ENCODE results near the gene MTAP. TPM values are rescaled to one million over a fixed set of nuclear protein-coding genes. Genes with fewer than 3 reads are reported as not detected.

MTAP gene
- total and polyA plus RNA-seq, 9 of the 15 experiments (the other 6 are each of a cell fraction or from before 2014, with no cell fraction given) = 0.07 TPM; not detected in 8

- in situ Hi-C loops (cut with MboI) = no loop called here
- H3K27ac ChIP-seq (ENCODE audit: extremely low read depth, low read depth, low read length) = no peak overlapping the region
Observed at GRCh38 chr9:21811914-21812313, 9.5 kb downstream of the MTAP start.

More at GRCh38 chr9:21811914-21812313, 9.5 kb downstream of the MTAP start:
- intact Hi-C loops (cut with micrococcal nuclease) = no loop called here
- Histone ChIP-seq H3K4me2 (ENCODE audit: insufficient read depth, low read length) (no peak overlapping the region), H3K36me3 (ENCODE audit: control insufficient read depth, insufficient read depth, low read length) (no peaks in the 10 kb centered on the region), H3K79me2 (ENCODE audit: control insufficient read depth, insufficient read depth, low read length) (no peaks in the 10 kb centered on the region), H3K9me1 (ENCODE audit: control insufficient read depth, insufficient read depth, low read length) (no peaks in the 10 kb centered on the region), H3K4me1 (replicated peaks in 1 of 2; ENCODE audit: control insufficient read depth in 2 of 2, insufficient read depth in 2 of 2, low read length in 2 of 2) (no peaks in the 10 kb centered on the region), H3K27me3 (ENCODE audit: control insufficient read depth in 2 of 2, insufficient read depth in 2 of 2, low read length in 2 of 2) (no peaks in the 10 kb centered on the region), H2AFZ (ENCODE audit: low read depth, low read length) (no peak overlapping the region), H4K20me1 (replicated peaks; ENCODE audit: control insufficient read depth, insufficient read depth, low read length) (no peaks in the 10 kb centered on the region), H3K4me3 (no peak overlapping the region), H3K9ac (ENCODE audit: insufficient read depth in 1 of 2, low read depth in 2 of 2, low read length in 2 of 2) (no peak overlapping the region), H3K9me3 (replicated peaks; ENCODE audit: control insufficient read depth, insufficient read depth, low read depth, low read length) (no peaks in the 10 kb centered on the region)
- DNase-seq (ENCODE audit: extremely low read depth in 1 of 4, low spot score in 3 of 4) (no peak), ATAC-seq (no peak), FAIRE-seq (no peak)
- TF ChIP-seq KDM1A (IDR thresholded peaks at IDR 0.05) (no peak), KAT7 (CRISPR knock-in tag; IDR thresholded peaks at IDR 0.05; ENCODE audit: borderline replicate concordance) (no peak), AFF4 (CRISPR knock-in tag; IDR thresholded peaks at IDR 0.05) (no peak), TSC22D4 (tag; IDR thresholded peaks at IDR 0.05) (no peak), ZNF57 (CRISPR knock-in tag; IDR thresholded peaks at IDR 0.05) (no peak), ID3 (CRISPR knock-in tag; IDR thresholded peaks at IDR 0.05) (no peak), ID3 (tag; IDR thresholded peaks at IDR 0.05) (no peak), ZNF24 (IDR thresholded peaks at IDR 0.05) (no peak), CREB1 (IDR thresholded peaks at IDR 0.05) (no peak), CREB1 (CRISPR knock-in tag; IDR thresholded peaks at IDR 0.05) (no peak)
- TF ChIP-seq, protein P1, sequence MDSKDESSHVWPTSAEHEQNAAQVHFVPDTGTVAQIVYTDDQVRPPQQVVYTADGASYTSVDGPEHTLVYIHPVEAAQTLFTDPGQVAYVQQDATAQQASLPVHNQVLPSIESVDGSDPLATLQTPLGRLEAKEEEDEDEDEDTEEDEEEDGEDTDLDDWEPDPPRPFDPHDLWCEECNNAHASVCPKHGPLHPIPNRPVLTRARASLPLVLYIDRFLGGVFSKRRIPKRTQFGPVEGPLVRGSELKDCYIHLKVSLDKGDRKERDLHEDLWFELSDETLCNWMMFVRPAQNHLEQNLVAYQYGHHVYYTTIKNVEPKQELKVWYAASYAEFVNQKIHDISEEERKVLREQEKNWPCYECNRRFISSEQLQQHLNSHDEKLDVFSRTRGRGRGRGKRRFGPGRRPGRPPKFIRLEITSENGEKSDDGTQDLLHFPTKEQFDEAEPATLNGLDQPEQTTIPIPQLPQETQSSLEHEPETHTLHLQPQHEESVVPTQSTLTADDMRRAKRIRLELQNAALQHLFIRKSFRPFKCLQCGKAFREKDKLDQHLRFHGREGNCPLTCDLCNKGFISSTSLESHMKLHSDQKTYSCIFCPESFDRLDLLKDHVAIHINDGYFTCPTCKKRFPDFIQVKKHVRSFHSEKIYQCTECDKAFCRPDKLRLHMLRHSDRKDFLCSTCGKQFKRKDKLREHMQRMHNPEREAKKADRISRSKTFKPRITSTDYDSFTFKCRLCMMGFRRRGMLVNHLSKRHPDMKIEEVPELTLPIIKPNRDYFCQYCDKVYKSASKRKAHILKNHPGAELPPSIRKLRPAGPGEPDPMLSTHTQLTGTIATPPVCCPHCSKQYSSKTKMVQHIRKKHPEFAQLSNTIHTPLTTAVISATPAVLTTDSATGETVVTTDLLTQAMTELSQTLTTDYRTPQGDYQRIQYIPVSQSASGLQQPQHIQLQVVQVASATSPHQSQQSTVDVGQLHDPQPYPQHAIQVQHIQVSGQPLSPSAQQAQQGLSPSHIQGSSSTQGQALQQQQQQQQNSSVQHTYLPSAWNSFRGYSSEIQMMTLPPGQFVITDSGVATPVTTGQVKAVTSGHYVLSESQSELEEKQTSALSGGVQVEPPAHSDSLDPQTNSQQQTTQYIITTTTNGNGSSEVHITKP (IDR thresholded peaks at IDR 0.05; ENCODE audit: partially characterized antibody) = no peak
- TF ChIP-seq, protein P2, sequence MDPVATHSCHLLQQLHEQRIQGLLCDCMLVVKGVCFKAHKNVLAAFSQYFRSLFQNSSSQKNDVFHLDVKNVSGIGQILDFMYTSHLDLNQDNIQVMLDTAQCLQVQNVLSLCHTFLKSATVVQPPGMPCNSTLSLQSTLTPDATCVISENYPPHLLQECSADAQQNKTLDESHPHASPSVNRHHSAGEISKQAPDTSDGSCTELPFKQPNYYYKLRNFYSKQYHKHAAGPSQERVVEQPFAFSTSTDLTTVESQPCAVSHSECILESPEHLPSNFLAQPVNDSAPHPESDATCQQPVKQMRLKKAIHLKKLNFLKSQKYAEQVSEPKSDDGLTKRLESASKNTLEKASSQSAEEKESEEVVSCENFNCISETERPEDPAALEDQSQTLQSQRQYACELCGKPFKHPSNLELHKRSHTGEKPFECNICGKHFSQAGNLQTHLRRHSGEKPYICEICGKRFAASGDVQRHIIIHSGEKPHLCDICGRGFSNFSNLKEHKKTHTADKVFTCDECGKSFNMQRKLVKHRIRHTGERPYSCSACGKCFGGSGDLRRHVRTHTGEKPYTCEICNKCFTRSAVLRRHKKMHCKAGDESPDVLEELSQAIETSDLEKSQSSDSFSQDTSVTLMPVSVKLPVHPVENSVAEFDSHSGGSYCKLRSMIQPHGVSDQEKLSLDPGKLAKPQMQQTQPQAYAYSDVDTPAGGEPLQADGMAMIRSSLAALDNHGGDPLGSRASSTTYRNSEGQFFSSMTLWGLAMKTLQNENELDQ (CRISPR knock-in tag; IDR thresholded peaks at IDR 0.05; ENCODE audit: borderline replicate concordance) = no peak
- WGBS (ENCODE audit: insufficient coverage, low coverage, missing lambda C conversion rate) = no CpG with 5 or more reads among the region's 3 CpGs
- ChIA-PET POLR2A (no interaction called here), CTCF (ENCODE audit: low intra/inter-chr PET ratio) (no interaction called here)
- BruUV-seq (replicated peaks) = no TSS peak
